Ishikawa (cell line): Measurements from ENCODE around the gene STARD7.
A peak's percentile ranks its signal among the peaks of the same experiment; 100 is the strongest.

Experiments used
- CEBPB ChIP-seq: IDR thresholded peaks from 2 replicates; pipeline ENCODE4 v1.6.1; 2012
- CREB1 ChIP-seq: IDR thresholded peaks from 2 replicates; pipeline ENCODE4 v1.6.1; 2012; ENCODE audit warnings: low read depth
- EP300 ChIP-seq: IDR thresholded peaks from 2 replicates; pipeline ENCODE4 v1.6.1; 2012; ENCODE audit warnings: borderline replicate concordance
- FOXM1 ChIP-seq: IDR thresholded peaks from 2 replicates; pipeline ENCODE4 v1.6.1; 2012; ENCODE audit warnings: low read depth, borderline replicate concordance
- REST ChIP-seq: IDR thresholded peaks from 2 replicates; pipeline ENCODE4 v1.6.1; 2012; ENCODE audit warnings: low read depth, mild to moderate bottlenecking
- TAF1 ChIP-seq: IDR thresholded peaks from 2 replicates; pipeline ENCODE4 v1.6.1; 2012; ENCODE audit warnings: low read depth, mild to moderate bottlenecking
- TCF12 ChIP-seq: IDR thresholded peaks from 2 replicates; pipeline ENCODE4 v1.6.1; 2012; ENCODE audit warnings: low read depth
- TEAD4 ChIP-seq: IDR thresholded peaks from 2 replicates; pipeline ENCODE4 v1.6.1; 2012
- USF1 ChIP-seq: IDR thresholded peaks from 2 replicates; pipeline ENCODE4 v1.6.1; 2012

GRCh38 chr2:96148410-96149217 is 60.0 kb downstream of the STARD7 start:
- TF ChIP-seq TAF1 (no peak), EP300 (no peak), TEAD4 (no peak), CEBPB (no peak), FOXM1 (no peak), CREB1 (peak; percentile 86), TCF12 (no peak), REST (no peak), USF1 (no peak)
